ENCODE measurements around the gene PARP1.

DNA sequence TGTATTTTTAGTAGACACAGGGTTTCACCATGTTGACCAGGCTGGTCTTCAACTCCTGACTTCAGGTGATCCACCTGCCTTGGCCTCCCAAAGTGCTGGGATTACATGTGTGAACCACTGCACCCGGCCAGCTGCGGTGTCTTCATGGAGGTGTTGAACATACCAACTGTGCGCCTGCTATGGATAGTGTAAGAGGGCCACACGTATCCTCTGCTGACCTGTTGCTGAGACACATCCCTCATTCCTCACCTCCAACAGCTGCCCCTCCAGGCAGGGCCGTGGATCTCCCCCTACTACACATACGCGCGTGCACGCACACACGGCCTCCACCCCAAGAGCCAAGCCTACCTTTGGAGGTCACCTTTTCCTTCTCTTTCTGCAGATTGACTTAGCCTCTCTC, 48.0 kb upstream of the PARP1 start:
- TF ChIP-seq, protein P1, sequence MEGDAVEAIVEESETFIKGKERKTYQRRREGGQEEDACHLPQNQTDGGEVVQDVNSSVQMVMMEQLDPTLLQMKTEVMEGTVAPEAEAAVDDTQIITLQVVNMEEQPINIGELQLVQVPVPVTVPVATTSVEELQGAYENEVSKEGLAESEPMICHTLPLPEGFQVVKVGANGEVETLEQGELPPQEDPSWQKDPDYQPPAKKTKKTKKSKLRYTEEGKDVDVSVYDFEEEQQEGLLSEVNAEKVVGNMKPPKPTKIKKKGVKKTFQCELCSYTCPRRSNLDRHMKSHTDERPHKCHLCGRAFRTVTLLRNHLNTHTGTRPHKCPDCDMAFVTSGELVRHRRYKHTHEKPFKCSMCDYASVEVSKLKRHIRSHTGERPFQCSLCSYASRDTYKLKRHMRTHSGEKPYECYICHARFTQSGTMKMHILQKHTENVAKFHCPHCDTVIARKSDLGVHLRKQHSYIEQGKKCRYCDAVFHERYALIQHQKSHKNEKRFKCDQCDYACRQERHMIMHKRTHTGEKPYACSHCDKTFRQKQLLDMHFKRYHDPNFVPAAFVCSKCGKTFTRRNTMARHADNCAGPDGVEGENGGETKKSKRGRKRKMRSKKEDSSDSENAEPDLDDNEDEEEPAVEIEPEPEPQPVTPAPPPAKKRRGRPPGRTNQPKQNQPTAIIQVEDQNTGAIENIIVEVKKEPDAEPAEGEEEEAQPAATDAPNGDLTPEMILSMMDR (IDR thresholded peaks at IDR 0.05) = no peak
- TF ChIP-seq EP300 (IDR thresholded peaks at IDR 0.05) = no peak
- TF ChIP-seq POLR2A (IDR thresholded peaks at IDR 0.05) = no peak

Measured in sigmoid colon (tissue), 4 donors.